ENCODE results near the gene POLD2.
A peak's percentile ranks its signal among the peaks of the same experiment; 100 is the strongest.

Gene POLD2

DNA sequence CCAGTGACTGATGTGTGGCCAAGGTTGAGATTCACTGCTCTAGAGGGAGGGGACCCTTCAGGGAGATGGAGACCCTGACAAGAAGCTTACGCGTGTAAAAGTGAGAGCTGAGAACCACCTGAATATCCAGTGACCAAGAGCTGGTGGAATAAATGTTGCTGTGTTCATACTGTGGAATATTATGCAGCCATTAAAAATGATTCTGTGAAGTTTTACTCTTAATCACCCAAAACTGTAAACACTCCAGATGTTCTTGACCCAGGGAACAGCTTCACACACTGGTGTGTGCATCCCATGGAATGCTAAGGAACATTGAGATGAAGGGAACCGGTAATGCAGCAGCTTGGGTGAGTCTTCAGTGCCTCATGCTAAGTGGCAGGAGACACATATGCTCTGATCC, 36.7 kb downstream of the POLD2 start:
- no peak overlapping the region for H3K4me3 ChIP-seq (replicated peaks in 1 of 2; ENCODE audit: low read depth in 2 of 2, low read length in 2 of 2)
- no peak for DNase-seq (ENCODE audit: low read depth in 2 of 2)
- TF ChIP-seq, protein P1, sequence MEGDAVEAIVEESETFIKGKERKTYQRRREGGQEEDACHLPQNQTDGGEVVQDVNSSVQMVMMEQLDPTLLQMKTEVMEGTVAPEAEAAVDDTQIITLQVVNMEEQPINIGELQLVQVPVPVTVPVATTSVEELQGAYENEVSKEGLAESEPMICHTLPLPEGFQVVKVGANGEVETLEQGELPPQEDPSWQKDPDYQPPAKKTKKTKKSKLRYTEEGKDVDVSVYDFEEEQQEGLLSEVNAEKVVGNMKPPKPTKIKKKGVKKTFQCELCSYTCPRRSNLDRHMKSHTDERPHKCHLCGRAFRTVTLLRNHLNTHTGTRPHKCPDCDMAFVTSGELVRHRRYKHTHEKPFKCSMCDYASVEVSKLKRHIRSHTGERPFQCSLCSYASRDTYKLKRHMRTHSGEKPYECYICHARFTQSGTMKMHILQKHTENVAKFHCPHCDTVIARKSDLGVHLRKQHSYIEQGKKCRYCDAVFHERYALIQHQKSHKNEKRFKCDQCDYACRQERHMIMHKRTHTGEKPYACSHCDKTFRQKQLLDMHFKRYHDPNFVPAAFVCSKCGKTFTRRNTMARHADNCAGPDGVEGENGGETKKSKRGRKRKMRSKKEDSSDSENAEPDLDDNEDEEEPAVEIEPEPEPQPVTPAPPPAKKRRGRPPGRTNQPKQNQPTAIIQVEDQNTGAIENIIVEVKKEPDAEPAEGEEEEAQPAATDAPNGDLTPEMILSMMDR (IDR thresholded peaks at IDR 0.05; ENCODE audit: low read depth, low read length): no peak

GRCh38 chr7:44085546-44085945, 37.8 kb downstream of the POLD2 start:
- TF ChIP-seq, protein P1 (IDR thresholded peaks at IDR 0.05; ENCODE audit: low read depth, low read length): no peak
- no peak overlapping the region for H3K4me3 ChIP-seq (replicated peaks in 1 of 2; ENCODE audit: low read depth in 2 of 2, low read length in 2 of 2)
- DNase-seq (ENCODE audit: low read depth in 2 of 2): no peak

- DNase-seq (ENCODE audit: low read depth in 2 of 2): peak in 1 of 2 donors; percentile 41
- no peak overlapping the region for H3K4me3 ChIP-seq (replicated peaks in 1 of 2; ENCODE audit: low read depth in 2 of 2, low read length in 2 of 2)
- TF ChIP-seq, protein P1 (IDR thresholded peaks at IDR 0.05; ENCODE audit: low read depth, low read length): no peak
Measured at GRCh38 chr7:44084701-44085100, 38.6 kb downstream of the POLD2 start.

- no peak overlapping the region for H3K4me3 ChIP-seq (replicated peaks in 1 of 2; ENCODE audit: low read depth in 2 of 2, low read length in 2 of 2)
- TF ChIP-seq, protein P1 (IDR thresholded peaks at IDR 0.05; ENCODE audit: low read depth, low read length): no peak
- DNase-seq (ENCODE audit: low read depth in 2 of 2): no peak
Measured at GRCh38 chr7:44083796-44084195, 39.6 kb downstream of the POLD2 start.

DNA sequence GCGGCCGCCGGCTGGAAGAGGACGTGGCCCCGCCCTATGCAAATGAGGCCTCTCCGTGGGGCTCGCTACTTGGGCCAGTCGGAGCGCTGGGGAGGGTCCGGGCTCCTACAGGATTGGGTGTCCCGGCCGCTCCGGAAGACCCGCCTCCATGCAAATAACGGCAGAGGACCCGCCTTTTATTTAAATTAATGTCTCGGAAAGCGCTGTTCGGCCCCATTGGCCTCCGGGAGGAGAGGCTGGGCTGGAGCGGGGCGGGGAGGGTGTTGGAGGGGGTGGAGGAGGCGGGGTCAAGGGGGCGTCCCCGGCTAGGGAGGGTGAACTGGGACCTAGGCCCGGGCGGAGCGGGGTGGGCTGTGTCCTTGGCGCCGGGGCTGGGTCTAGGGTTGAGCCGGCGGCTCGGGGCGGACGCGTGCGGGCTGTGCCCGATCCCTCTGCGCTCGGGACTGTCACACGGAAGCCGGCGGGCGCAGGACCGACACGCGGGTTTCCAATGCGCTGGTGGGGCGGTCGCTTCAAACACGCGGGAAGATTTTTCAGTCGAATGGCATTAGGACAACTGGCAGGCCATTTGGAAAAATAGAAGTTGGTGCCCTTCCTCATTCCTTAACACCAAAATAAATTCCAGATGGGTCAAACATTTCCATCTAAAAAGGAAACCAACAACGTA, 40.7 kb downstream of the POLD2 start:
- H3K4me3 ChIP-seq (replicated peaks in 1 of 2; ENCODE audit: low read depth in 2 of 2, low read length in 2 of 2): peak overlapping the region; percentile 47 to 67
- DNase-seq (ENCODE audit: low read depth in 2 of 2): peak; percentile 99
- TF ChIP-seq, protein P1 (IDR thresholded peaks at IDR 0.05; ENCODE audit: low read depth, low read length): no peak

DNA sequence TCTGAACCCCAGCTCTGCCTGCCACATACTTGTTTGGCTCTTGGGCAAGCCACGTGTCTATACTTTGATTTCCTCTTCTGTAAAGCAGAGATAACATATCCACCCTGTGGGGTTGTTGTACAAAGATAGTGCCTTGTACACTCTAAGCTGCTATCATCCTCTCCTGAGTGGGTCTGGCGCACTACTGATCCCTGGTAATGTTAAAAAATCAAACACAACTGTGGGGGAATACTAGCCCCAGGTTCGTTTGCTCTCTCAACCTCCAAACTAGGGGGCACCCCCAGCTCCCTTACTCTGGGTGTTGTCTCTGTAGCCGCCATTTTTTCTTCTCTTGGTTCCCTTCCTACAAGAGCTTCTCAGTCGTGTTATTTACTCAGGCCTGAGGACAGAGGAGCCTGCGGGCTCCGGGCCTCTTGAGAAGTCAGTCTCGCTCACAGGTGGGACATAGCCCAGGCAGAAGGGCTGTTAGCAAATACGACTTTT, 42.0 kb downstream of the POLD2 start:
- peak overlapping the region; percentile 62 to 83 for H3K4me3 ChIP-seq (replicated peaks in 1 of 2; ENCODE audit: low read depth in 2 of 2, low read length in 2 of 2)
- TF ChIP-seq, protein P1 (IDR thresholded peaks at IDR 0.05; ENCODE audit: low read depth, low read length): no peak
- DNase-seq (ENCODE audit: low read depth in 2 of 2): no peak

Measured in cardiac fibroblast (primary cell).